Activated CD8-positive, alpha-beta T cell treated with anti-CD3 and anti-CD28 coated beads for 36 hours (primary cell): ENCODE data around the gene BTG2. TPM values are rescaled to one million over a fixed set of nuclear protein-coding genes. Genes with fewer than 3 reads are reported as not detected.
"Not testable (repeated sequence)": the region's sequence is repeated elsewhere in the genome, so short reads cannot be mapped to it uniquely, and the experiment has no call there.

ENCODE experiments used
- ATAC-seq: fragments of 200-7000 bp; cut with Tn5 transposase; one replicate; pipeline ENCODE4 v1.10.0; 2021; ENCODE audit warnings: mild to moderate bottlenecking, moderate library complexity
- CTCF ChIA-PET: fragments of 350-600 bp; sonication (Branson Sonifier 250); formaldehyde crosslinking; loops from one replicate; lab custom pipeline; 2021; ENCODE audit warnings: antibody characterized with exemption; lab: Charles Lee
- POLR2A ChIA-PET: fragments of 350-600 bp; sonication (Branson Sonifier 250); formaldehyde crosslinking; loops from one replicate; lab custom pipeline; 2021; ENCODE audit warnings: antibody characterized with exemption; lab: Charles Lee
- DNase-seq: peaks from one replicate; pipeline ENCODE4 v3.0.0-alpha.2; 2020
- H3K27ac Mint-ChIP-seq: one replicate; pipeline ENCODE4 v1.8.0; 2021; ENCODE audit warnings: mild to moderate bottlenecking, mixed read lengths
- H3K27me3 Mint-ChIP-seq: one replicate; pipeline ENCODE4 v1.8.0; 2021; ENCODE audit warnings: mixed read lengths
- H3K36me3 Mint-ChIP-seq: one replicate; pipeline ENCODE4 v1.8.0; 2021; ENCODE audit warnings: low read depth, mixed read lengths
- H3K4me1 Mint-ChIP-seq: one replicate; pipeline ENCODE4 v1.8.0; 2021; ENCODE audit warnings: low read depth, mixed read lengths
- H3K4me3 Mint-ChIP-seq: one replicate; pipeline ENCODE4 v1.8.0; 2021; ENCODE audit warnings: mild to moderate bottlenecking, moderate library complexity, mixed read lengths
- H3K9me3 Mint-ChIP-seq: one replicate; pipeline ENCODE4 v1.8.0; 2021; ENCODE audit warnings: mixed read lengths
- CTCF ChIP-seq: fragments of 200-600 bp; IDR thresholded peaks from one replicate; pipeline ENCODE4 v1.8.0; 2022; ENCODE audit warnings: antibody characterized with exemption, mild to moderate bottlenecking
- intact Hi-C: fragments of 100-400 bp; cut with micrococcal nuclease; formaldehyde crosslinking; loops from one replicate; pipeline ENCODE4 v1.10.0; 2022
- total RNA-seq, 2 experiments: library from RNA; stranded (reverse); gene quantifications; one replicate each; pipeline ENCODE4 v1.2.3, GENCODE V29; 2021

BTG2 gene
- total RNA-seq, 2 experiments from 2014 or later = 115 TPM

- H3K4me3 Mint-ChIP-seq = peak overlapping the region; percentile 99
- peaks cover 59% of the 10 kb centered on the region for H3K36me3 Mint-ChIP-seq
- ChIA-PET CTCF (interaction anchor here (0.8 to 9.7 kb wide), 10 partner anchors 9 to 179 kb away, joined by 3 to 237 read pairs (median 48); no protein-coding TSS in a partner anchor), POLR2A (interaction anchor here (0.6 to 9.3 kb wide), 8 partner anchors 9 to 413 kb away, joined by 3 to 225 read pairs (median 36); no protein-coding TSS in a partner anchor)
- H3K27ac Mint-ChIP-seq = peak overlapping the region; percentile 96
- H3K4me1 Mint-ChIP-seq = peaks cover 50% of the 10 kb centered on the region
- no peaks in the 10 kb centered on the region for H3K27me3 Mint-ChIP-seq
- intact Hi-C loops = loop anchor here (5.0 kb wide), 1 partner anchor 37 kb away; no protein-coding TSS in a partner anchor
- TF ChIP-seq CTCF = no peak
- DNase-seq (no peak), ATAC-seq (no peak)
- H3K9me3 Mint-ChIP-seq = no peaks in the 10 kb centered on the region
These were observed 3.6 kb downstream of the BTG2 start for GRCh38 chr1:203308923-203309331.

- peaks cover 55% of the 10 kb centered on the region for H3K36me3 Mint-ChIP-seq
These were observed 6.3 kb downstream of the BTG2 start for GRCh38 chr1:203311368-203312301.

GRCh38 chr1:203314025-203314759 lies 8.9 kb downstream of the BTG2 start:
- H3K4me3 Mint-ChIP-seq, ATAC-seq, DNase-seq, intact Hi-C loops, H3K27me3 Mint-ChIP-seq, POLR2A ChIA-PET, H3K9me3 Mint-ChIP-seq: not testable (repeated sequence)
- CTCF ChIA-PET = interaction anchor here (9.7 kb wide), 1 partner anchor 44 kb away, joined by 237 read pairs; no protein-coding TSS in a partner anchor
- Mint-ChIP-seq H3K36me3 (peaks cover 30% of the 10 kb centered on the region), H3K4me1 (peaks cover 43% of the 10 kb centered on the region), H3K27ac (peak overlapping the region; percentile 25)

More at GRCh38 chr1:203311368-203312301, 6.3 kb downstream of the BTG2 start:
- H3K9me3 Mint-ChIP-seq = peaks cover 2% of the 10 kb centered on the region
- peak; percentile 2 for ATAC-seq
- TF ChIP-seq CTCF = no peak
- peaks cover 43% of the 10 kb centered on the region for H3K4me1 Mint-ChIP-seq
- peak overlapping the region; percentile 43 for H3K27ac Mint-ChIP-seq
- intact Hi-C loops = no loop called here
- H3K4me3 Mint-ChIP-seq = no peak overlapping the region
- ChIA-PET POLR2A (interaction anchor here (8.8 to 9.3 kb wide), 2 partner anchors 12 to 20 kb away, joined by 224 to 225 read pairs; no protein-coding TSS in a partner anchor), CTCF (interaction anchor here (1.7 to 9.7 kb wide), 6 partner anchors 8 to 42 kb away, joined by 5 to 237 read pairs (median 106); no protein-coding TSS in a partner anchor)
- DNase-seq = no peak
- no peaks in the 10 kb centered on the region for H3K27me3 Mint-ChIP-seq

GRCh38 chr1:203316626-203317093 lies 11.3 kb downstream of the BTG2 start:
- DNase-seq (no peak), ATAC-seq (no peak)
- intact Hi-C loops = no loop called here
- Mint-ChIP-seq H3K9me3 (peaks cover 2% of the 10 kb centered on the region), H3K4me3 (no peak overlapping the region), H3K4me1 (peaks cover 44% of the 10 kb centered on the region), H3K36me3 (peaks cover 12% of the 10 kb centered on the region), H3K27me3 (no peaks in the 10 kb centered on the region), H3K27ac (no peak overlapping the region)
- TF ChIP-seq CTCF = no peak
- ChIA-PET POLR2A (interaction anchor here (1.0 to 3.7 kb wide), 5 partner anchors 8 to 27 kb away, joined by 4 to 17 read pairs (median 10); partner anchors contain the start of gene BTG2), CTCF (interaction anchor here (0.6 to 13.0 kb wide), 6 partner anchors 9 to 386 kb away, joined by 3 to 273 read pairs (median 4); partner anchors contain the start of gene BTG2)
